GM08714 (cell line): ENCODE measurements around the gene CDC42.

Source experiments
- H3K4me3 ChIP-seq: fragments of 200-500 bp; sonication (Bioruptor generic); 2 replicates; pipeline ENCODE4 v1.5.1; 2014; ENCODE audit warnings: mild to moderate bottlenecking, low read length, inconsistent platforms
- ZNF274 ChIP-seq: IDR thresholded peaks from 2 replicates; pipeline ENCODE4 v1.6.1; 2012; ENCODE audit warnings: mild to moderate bottlenecking, low read depth, low read length

The CDC42 gene

DNA sequence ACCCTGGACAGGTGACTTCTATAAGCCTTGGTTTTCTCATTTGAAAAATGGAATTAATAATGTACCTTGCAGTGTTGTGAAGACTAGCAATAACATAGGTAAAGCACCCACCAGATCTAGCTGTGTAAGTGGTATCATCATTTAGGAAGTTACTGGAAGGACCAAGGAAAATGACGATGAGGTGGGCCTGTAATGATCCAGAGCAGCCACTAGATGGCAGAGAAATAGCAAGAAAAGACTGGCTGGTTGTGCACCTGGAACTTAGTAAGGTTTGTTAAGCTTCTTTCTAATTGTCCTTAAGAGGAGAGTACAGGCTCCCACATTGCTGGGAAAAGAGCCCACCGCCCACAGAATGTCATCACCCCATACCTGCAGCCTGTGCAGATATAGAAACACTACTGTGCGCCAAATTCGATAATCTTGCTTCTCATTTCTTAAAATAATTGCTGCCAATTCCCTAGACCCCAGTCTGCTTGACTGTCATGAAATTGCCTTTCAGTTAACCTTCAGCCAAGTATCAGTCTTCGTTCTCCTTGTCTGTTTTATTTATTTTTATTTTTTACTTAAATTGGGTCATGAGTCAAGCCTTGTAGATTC, 53.2 kb downstream of the CDC42 start:
- TF ChIP-seq ZNF274 = no peak
- no peak overlapping the region for H3K4me3 ChIP-seq

DNA sequence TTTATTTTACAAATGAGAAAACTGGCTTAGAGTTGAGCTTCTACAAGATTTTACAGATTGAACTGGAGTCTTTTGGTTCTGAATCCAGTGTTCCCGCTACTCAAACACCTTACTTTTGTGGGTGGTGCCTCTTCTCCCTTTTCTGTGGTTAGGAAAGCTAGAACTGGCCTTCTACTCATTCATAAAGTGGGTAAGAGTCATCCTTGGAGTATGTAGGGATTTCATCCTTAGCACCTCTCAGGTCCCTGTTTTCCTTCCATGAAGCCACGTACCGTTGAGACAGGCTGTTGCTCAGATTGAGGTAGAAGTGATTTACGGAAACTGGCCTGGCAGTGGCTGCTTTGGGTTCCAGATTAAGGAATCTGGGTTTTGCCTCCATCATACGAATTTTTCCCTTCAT, 54.6 kb downstream of the CDC42 start:
- H3K4me3 ChIP-seq = no peak overlapping the region
- no peak for TF ChIP-seq ZNF274

DNA sequence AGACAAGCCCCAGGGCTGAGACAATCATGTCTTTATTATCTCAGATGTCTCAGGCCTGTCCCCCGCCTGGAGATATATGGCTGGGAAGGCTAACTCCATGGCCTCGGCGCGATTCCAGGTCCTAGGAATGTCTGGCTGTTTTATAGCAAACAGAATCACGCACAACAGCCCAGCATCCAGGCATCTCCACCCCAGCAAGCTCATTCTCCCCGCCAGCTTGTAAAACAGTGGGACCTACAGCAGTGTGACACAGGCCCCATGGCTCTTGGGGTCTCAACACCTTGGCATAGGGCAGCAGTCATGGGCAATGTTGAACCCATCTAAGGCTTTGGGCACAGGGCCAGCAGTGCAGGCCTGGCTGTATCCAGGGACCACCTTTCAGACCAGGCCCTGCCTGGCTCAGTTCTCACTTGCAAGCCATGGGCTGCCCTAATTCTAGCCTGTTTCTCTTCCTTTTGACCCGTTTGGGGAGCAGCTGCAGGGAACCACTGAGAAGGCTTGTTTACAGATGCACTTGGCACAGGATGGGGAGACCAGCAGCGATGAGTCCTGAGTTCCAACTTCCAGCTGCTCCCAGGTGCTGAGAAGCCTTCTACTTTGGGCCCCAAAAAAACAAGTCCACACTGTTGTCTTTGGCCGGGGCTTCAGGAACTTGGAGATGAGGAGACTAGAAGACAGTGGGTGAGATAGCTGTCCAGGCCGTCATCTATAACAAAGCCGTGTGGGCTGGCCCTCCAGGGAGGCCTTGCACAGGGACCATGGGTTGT, 56.0 kb downstream of the CDC42 start:
- H3K4me3 ChIP-seq = no peak overlapping the region
- TF ChIP-seq ZNF274 = no peak

DNA sequence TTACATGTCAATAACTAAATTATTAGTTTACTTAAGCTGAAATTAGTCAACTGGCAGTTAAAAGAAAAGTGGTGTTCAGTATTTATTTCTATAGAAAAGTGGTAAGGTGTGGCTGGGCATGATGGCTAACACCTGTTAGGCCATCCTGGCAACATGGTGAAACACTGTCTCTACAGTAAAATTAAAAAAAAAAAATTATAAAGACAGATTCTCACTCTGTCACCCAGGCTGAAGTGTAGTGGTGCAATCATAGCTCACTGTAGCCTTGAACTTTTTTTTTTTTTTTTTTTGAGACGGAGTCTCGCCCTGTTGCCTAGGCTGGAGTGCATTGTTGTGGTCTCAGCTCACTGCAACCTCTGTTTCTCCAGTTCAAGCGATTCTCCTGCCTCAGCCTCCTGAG, 57.5 kb downstream of the CDC42 start:
- no peak for TF ChIP-seq ZNF274
- H3K4me3 ChIP-seq = no peak overlapping the region

DNA sequence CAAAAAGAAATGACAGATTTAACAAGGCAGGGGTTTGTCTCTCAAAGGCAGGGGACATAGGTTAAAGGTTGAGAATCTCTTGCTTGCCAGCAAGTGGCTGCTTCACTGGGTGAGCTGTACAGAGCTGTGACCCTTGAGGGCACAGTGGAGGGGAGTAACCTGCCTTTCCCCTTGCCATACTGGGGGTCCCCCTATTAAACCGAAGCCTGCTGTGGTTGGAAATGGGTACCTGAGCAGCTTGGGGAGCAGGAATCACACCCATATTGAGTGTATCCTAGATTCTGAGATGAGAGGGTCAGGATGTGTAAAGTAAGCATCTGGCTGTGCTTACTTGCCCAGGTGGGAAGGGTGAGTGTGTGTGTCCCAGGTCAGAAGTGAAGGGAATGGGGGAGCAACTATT, 58.6 kb downstream of the CDC42 start:
- no peak for TF ChIP-seq ZNF274
- H3K4me3 ChIP-seq = no peak overlapping the region

DNA sequence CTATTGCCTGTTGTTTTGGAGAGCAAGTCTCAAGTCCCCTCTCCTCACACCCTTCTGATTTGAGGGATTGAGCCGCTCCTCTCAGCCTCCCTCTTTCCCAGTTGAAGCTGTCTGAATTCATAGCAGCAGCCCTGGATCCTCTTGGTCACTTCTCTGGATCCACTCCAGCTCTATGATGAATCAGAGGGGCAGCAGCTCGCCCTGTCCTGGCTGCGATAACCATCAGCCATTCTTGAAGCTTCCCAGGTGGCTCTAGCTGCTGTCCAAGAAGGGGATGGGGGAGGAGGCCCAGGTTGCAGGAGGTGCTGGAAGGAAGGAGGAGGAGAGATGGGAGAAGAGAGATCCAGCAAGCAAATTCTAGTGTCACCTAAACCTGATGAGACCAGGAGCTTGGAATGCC, 59.1 kb downstream of the CDC42 start:
- no peak for TF ChIP-seq ZNF274
- no peak overlapping the region for H3K4me3 ChIP-seq

DNA sequence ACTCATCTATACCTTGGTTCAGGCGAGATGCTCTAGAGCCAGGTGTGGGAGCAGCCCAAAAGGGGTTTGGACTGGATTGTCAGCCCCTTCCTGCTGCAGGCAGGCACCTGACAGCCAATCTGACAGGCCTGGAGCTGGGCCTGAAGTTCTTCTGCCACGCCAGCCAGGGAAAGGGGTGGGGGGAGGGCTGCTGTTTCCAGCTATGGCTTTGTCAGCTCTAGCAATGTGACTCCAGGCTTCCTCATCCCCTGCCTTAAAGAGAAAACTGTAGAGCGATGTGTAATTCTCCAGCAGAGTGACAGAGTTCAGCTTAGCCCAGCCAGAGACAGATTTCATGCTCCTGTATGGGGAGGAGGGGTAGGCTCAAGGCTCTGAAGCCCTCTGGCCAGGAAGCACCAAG, 60.0 kb downstream of the CDC42 start:
- H3K4me3 ChIP-seq = no peak overlapping the region
- no peak for TF ChIP-seq ZNF274

DNA sequence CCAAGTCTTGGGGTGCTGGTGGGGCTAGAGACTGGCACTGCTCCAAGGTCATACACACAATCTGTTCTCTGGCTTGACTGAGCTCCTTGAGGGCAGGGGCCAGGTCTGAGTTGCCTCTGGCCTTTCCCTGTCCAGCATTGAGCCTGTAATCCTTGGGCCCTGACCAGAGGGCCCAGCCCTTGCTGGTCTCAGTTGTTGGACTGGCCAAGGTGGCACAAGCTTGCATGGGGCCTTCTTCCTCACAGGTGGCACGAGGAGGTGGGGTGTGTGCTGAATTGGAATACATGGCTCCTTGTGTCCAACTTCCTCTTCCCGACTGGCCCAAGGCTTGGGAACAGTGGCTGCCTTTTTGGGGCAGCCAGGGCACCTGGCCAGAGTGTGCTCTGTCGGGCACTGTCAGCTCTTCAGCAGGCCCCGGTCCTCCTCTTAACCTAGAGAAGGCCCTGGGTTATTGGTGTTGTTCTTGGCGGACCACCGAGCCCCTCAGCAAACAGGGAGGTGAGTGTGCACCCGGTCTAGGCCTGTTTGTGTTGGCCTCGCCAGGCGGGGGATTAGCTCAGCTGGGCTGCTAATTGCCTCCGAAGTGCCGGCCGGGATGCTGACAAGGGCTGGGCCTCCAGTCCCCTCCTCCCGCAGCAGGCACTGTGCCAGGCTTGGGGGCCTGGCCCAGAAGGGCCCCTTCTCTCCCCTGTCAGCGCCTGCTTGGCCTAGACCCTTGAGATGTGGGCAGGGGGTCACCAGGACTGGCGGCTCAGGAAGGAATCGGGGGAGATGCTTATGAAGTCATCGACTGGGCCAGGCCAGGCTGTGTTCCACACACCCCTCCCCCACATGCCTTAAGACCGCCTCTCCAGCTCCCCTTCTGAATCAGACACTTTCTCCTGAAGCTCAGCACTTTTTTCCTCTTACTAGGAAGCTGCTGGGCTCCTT, 61.8 kb downstream of the CDC42 start:
- H3K4me3 ChIP-seq = no peak overlapping the region
- TF ChIP-seq ZNF274 = no peak

DNA sequence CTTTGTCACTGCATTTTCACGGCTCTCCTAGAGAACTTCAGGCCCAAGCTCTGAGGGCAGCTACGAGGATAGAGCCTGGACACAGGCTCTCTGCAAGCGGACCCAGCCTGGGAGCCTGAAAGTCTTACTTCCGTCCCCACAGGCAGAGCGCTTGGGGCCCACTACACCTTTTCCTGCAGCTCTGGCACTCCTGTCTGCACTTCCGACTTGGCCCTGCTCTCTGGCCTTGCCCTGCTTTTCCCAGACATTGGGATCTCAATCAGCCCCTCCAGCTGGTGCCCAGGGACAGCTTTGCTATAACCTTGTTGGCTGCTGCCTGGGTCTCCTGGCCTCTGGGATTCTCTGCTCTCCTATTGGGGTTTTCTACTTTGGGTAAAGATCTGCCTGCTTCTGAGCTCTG, 62.8 kb downstream of the CDC42 start:
- TF ChIP-seq ZNF274 = no peak
- H3K4me3 ChIP-seq = no peak overlapping the region

DNA sequence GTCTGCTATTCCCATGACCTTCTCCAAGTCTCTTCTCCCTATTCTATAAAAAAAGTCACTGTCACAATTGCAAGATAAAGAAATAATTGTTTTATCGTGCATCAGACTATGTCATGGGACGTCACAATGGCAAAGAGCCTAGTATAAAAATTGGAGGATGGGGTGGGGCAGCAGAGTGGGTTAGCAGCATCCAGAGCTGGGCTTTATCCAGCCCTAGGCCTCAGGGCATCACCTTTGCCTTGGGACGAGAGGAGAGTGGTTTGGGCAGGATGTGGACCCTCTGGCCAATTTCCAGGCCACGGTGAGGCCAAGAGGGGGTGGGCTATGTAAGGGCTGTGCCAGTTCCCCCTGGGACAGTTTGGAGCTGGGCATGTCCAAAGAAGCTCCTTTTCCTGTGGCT, 64.7 kb downstream of the CDC42 start:
- H3K4me3 ChIP-seq = no peak overlapping the region
- no peak for TF ChIP-seq ZNF274

DNA sequence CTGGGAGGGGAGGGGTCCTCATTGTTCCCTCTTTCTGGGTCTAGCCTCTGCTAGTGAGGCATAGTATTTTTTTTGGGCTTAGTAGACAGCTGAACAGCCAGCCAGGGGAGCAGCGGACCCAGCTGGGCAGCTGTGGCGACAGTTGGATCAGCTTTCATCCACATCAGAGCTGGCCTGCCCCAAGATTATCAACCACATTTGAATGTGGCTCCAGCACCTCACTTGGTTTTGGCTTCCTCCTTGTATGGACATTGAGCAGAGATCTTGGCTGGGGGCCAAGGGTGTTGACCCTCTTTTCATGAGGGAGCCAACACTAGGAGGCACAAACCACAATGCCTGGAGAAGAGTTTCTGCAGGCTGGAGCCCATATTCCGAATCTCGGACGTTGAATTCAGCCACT, 65.3 kb downstream of the CDC42 start:
- TF ChIP-seq ZNF274 = no peak
- H3K4me3 ChIP-seq = no peak overlapping the region

DNA sequence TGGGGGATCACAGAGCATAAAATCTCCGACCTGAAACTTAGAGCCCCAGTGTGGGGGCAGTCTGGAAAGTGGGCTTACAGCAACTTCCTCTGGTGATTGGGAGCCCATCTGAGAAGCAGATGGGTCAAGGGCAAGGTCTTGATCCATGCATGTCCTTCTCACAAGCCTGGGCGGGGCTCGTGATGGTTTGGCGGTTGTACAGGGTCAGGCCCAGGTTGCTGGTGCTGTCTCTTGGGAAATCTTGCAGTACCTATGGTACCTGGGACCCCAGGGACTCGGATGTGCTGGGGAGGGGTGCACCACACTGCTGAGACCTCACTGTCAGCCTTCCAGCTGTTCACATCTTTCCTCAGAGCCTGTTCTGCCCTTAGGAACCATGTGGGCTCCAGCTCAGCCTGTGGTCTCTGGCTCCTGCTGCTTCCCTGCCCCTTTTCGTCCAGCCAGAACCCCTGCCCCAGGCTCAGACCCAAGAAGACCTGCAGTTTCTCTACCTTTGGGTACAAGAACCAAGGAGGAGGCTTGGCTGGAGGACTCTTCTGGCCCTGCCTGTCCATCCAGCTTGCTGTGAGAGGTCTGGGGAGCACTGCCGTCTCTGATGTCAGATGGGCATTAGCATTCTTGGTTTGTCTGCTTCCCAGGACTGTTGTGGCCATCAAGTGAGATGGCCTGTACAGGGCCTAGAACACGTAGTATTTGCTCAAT, 65.9 kb downstream of the CDC42 start:
- no peak overlapping the region for H3K4me3 ChIP-seq
- no peak for TF ChIP-seq ZNF274

DNA sequence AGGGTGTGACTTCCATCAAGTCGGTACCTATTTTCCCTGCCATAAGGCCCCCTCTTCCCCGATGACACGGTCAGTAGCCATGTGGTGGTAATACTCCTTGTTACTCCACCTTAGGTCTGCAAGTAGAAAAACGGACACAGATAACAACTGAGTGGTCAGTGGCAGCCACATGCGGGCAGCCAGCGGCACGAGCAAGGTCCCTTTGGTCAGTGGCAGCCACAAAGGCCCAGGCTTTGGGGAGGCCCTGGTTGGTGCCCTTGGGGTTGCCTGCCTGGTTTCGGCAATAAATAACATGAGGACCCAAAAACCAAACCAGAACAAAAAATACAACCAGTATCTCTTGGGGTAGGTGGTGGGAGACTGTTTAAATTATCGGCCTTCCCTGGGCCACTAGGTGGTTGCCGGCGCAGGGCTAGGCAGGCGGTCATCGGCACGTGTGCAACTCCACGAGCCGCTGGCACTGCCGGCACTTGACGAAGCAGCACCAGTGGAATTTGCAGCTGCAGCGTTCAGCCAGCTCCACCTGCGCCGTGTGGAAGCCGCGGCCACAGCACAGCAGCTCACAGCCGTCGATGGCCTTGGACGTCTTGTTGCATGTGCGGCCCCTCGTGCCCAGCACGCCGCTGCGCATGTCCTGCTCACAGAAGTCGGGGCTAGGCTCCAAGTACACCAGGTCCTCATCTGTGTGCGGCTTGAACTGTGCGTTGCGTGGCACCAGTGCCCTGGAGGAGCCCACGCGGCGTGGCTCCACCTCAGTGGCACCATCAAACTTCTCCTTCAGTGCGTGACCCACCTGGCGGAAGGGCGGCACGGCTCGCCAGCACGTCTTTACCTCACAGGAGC, 67.3 kb downstream of the CDC42 start:
- TF ChIP-seq ZNF274 = no peak
- H3K4me3 ChIP-seq = no peak overlapping the region
